GM18873 (cell line): ENCODE measurements around the gene RNF166.
"Not testable (repeated sequence)": the region's sequence is repeated elsewhere in the genome, so short reads cannot be mapped to it uniquely, and the experiment has no call there.

Experiments used
- ATAC-seq: cut with Tn5 transposase; IDR thresholded peaks from one replicate; pipeline ENCODE4 v1.9.1; 2021; ENCODE audit warnings: mild to moderate bottlenecking, moderate library complexity, moderate number of reproducible peaks; ENCODE audit not compliant: unreplicated experiment, low FRiP score

Gene RNF166

GRCh38 chr16:88680554-88681083, 25.6 kb downstream of the RNF166 start:
- no peak for ATAC-seq

DNA sequence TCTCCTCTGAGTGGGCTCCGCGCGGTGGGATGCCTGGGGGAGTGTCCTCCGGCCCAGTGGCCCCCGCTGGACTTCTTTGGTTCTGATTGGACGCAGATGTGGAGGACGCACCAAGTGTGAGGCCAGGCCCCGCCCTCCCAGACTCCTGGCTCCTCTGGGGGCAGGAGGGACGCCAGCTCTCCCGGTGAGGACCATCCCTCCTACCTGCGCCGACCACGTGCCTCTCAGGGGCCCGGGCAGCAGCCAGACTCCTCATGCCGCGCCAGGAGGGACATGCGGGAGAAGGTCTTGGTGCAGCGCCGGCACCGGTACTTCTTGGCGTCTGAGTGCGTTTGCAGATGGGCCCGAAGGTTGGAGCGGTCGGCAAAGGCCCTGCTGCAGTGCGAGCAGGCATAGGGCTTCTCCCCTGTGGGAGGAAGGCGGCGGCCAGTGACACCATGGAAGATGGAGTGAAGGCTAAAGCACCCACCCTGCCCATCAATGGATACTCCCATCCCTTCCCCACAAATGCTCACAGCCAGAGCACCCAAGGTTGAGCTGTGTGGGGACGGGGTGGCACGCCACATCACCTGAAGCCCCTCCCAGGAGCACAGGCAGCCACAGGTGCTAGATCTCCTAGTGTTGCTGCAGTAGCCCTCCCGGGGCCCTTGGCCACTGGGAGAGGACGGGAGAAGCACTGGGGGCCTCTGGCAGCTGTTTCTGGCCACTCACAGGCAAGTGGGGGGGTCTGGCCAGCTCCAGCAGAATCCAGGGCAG, 27.8 kb downstream of the RNF166 start:
- no peak for ATAC-seq

GRCh38 chr16:88677721-88678120, 28.5 kb downstream of the RNF166 start:
- ATAC-seq = no peak

DNA sequence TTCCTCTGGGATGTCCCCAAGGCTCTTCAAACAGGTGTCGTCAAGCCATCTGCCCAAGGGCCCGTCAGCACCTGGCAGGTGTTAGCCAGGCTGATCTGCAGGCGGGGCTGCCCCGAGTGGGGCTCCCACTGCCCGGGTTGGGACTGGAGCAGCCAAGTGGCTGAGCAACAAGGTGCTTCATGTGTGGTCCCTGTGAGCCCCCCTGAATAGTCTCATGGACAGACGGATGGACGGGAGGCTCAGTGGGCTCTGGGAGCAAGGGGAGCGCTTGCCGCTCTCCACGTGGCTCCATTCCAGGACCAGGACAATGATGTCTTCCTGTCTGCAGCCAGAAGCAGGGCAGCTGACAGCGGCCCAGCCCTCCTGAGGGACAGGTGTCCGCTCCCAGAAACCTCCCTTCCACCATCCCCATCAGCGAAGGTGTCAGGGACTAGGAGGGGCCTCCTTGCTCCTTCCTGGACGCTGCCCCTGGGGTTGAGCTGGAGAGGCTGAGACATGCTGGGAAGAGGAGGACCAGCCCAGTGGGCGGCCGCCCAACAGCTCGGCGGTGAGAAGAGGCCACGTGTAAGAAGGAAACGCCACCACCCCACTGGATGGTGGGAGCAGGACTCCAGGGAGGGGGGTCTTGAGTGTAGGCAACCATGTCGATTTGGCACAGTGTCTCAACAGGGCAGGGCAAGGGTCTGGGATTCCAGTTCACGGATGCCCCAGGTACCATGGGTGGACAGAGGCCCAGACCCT, 29.5 kb downstream of the RNF166 start:
- ATAC-seq = no peak

- ATAC-seq = no peak
Measured at GRCh38 chr16:88673716-88674379, 32.4 kb downstream of the RNF166 start.

- ATAC-seq = no peak
Measured at GRCh38 chr16:88672776-88673175, 33.4 kb downstream of the RNF166 start.

GRCh38 chr16:88671806-88672205, 34.4 kb downstream of the RNF166 start:
- no peak for ATAC-seq

- no peak for ATAC-seq
Measured at GRCh38 chr16:88669980-88670379, 36.2 kb downstream of the RNF166 start.

- not testable (repeated sequence) for ATAC-seq
Measured at GRCh38 chr16:88669493-88669892, 36.7 kb downstream of the RNF166 start.

DNA sequence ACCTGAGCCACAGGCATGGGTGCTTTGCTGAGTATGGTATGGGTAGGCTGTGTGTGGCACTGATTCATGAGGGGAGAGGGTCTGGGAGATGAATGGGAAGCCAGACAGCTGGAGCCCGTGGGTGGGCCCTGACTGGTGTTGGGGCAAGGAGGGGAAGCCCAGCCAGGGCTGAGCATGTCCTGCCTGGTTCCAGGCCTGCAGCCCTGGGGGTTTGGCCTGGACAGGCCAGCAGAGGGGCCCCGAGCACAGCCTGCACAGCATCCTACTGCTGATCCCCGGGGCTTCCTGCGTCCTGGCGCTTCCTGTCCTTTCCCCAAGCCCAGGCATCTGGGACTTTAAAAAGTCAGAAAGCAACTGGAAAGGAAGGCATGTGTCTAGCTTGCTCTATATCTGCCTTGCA, 38.7 kb downstream of the RNF166 start:
- no peak for ATAC-seq

- ATAC-seq = no peak
Measured at GRCh38 chr16:88665570-88665969, 40.6 kb downstream of the RNF166 start.

DNA sequence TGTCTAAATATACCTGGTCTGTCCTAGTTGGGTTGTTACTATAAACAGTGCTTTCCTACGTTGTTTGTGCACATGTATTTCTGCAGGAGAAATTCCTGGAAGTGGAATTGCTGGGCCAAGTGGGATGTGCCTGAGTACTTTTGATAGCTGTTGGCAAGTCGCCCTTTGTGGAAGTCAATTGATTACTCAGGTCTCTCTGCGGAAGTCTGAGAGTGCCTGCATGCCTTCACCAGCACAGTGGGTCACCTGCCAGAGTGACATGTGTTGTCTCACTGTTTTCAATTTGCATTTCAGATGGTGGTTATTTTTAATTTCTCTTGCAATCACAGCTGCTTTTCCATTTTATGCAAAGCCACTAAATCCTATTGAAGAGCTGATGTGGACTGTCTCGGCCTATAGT, 41.1 kb downstream of the RNF166 start:
- no peak for ATAC-seq

DNA sequence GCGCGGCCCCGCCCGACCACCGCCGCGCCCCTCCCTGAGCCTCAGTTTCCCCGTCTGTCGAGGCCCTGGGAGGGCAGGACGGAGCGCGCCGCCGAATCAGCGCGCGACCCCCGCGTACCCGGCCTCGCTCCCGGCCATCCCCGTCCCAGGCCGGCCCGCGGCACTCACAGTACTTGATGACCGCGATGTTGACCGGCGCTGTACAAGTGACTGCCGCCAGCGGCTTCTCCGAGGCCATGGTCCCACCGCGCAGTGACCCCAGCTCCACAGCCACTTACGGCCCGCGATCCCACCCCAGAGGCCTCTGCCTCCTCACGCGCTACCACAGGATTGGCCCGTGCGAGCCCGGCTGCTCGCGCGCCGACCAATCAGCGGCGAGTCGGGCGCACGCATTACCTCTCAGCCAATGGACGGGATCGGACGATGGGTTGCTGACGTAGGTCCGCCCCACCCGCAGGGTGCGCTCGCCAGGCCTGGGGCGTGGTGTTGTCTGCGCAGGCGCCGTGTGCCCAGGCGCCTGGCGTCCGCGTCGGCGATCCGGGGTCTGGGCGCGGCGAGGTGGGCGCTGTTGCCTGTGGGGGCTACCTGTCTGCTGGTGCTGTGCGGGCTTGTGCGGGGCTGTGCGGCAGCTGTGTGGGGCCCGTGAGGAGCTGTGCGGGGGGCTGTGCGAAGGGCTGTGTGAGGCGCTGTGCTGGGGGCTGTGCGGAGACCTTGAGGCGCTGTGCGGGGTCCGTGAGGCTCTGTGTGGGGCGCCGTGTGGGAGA, 43.2 kb downstream of the RNF166 start, which contains the start of gene MVD:
TSS of gene MVD (minus strand) at position 249 of the 764 bp plus-strand sequence. CDS start at position 238, 11 bp downstream.
- ATAC-seq = peak; percentile 92

DNA sequence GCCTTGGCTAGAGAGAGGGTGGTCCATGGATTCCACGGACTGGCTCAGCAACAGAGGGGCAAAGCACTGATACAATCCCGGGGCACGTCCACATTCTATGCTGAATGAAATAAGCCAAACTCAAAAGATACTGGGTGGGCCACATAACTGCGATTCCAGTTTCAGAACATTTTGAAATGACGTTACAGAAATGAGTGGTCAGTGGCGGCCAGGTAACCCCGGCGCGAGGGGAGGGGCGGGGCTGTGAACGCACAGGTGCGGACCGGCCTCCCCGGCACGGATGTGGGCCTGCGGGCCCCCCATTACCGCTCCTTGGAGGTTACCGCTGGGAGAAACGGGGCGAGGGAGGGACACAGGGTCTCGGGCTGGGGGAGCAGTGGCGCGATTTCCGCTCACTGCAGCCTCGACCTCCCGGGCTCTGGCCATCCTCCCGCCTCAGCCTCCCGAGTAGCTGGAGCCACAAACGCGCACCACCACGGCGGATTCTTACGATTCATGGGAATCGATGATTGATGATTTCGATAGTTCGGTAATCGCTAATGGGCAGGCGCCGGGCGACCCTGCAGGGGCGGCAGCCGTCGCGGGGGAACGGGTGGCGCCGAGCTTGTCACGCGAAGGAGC, 43.9 kb downstream of the RNF166 start:
- ATAC-seq = no peak

- no peak for ATAC-seq
Measured at GRCh38 chr16:88661468-88661867, 44.7 kb downstream of the RNF166 start.

GRCh38 chr16:88659160-88659559, 47.0 kb downstream of the RNF166 start:
- no peak for ATAC-seq

- no peak for ATAC-seq
Measured at GRCh38 chr16:88658714-88659113, 47.5 kb downstream of the RNF166 start.

DNA sequence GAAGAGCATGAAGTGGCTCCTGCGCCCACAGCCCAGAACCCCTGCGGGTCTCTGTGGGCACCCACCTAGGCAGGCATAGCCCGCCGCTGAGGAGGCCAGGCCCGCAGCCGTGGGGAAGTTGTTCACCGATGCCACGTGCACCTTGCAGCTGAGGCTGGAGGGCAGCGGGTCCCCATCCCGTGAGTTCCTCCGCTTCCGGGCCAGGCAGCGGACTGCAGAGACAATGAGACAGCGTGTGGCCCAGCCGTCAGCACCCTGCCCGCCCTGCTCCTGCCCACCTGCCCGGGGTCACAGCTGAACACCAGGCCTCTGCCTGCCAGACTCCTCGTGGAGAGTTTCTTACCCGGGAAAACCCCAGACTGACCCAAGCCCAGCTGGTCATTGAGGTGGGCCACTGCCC, 48.8 kb downstream of the RNF166 start:
- no peak for ATAC-seq

GRCh38 chr16:88656291-88656980, 49.8 kb downstream of the RNF166 start:
- ATAC-seq = no peak
